ENCODE results near the gene ACTN4.
A peak's percentile ranks its signal among the peaks of the same experiment; 100 is the strongest.

Gene ACTN4

GRCh38 chr19:38700350-38700901 lies 53.0 kb downstream of the ACTN4 start:
- Mint-ChIP-seq H3K4me1 (peaks cover 37% of the 10 kb centered on the region), H3K27ac (peak overlapping the region in 1 of 2 donors; percentile 87)

GRCh38 chr19:38700902-38701454 lies 53.5 kb downstream of the ACTN4 start:
- no peak for DNase-seq
- Mint-ChIP-seq H3K4me3 (no peak overlapping the region), H3K4me1 (peaks cover 34% of the 10 kb centered on the region), H3K9me3 (no peaks in the 10 kb centered on the region), H3K27me3 (no peaks in the 10 kb centered on the region), H3K27ac (peak overlapping the region in 1 of 2 donors; percentile 15)
- ATAC-seq = no peak

More at GRCh38 chr19:38700350-38700901, 53.0 kb downstream of the ACTN4 start:
- Mint-ChIP-seq H3K27me3 (no peaks in the 10 kb centered on the region), H3K4me3 (no peak overlapping the region), H3K9me3 (no peaks in the 10 kb centered on the region)
- DNase-seq (no peak), ATAC-seq (no peak)

- Mint-ChIP-seq H3K4me1 (peaks cover 30% of the 10 kb centered on the region), H3K27me3 (no peaks in the 10 kb centered on the region), H3K4me3 (no peak overlapping the region), H3K9me3 (no peaks in the 10 kb centered on the region), H3K27ac (no peak overlapping the region)
- no peak for DNase-seq
- no peak for ATAC-seq
These were observed 54.1 kb downstream of the ACTN4 start for GRCh38 chr19:38701455-38702063.

- ATAC-seq (no peak), DNase-seq (no peak)
- Mint-ChIP-seq H3K4me1 (peaks cover 23% of the 10 kb centered on the region), H3K4me3 (no peak overlapping the region), H3K27ac (peak overlapping the region in 1 of 2 donors; percentile 42), H3K27me3 (no peaks in the 10 kb centered on the region), H3K9me3 (no peaks in the 10 kb centered on the region)
These were observed 54.8 kb downstream of the ACTN4 start for GRCh38 chr19:38702278-38702677.

- Mint-ChIP-seq H3K27ac (no peak overlapping the region), H3K4me3 (no peak overlapping the region), H3K27me3 (no peaks in the 10 kb centered on the region), H3K4me1 (peaks cover 16% of the 10 kb centered on the region), H3K9me3 (no peaks in the 10 kb centered on the region)
- ATAC-seq (no peak), DNase-seq (no peak)
These were observed 56.1 kb downstream of the ACTN4 start for GRCh38 chr19:38703509-38703908.

GRCh38 chr19:38704488-38705026 lies 57.1 kb downstream of the ACTN4 start:
- Mint-ChIP-seq H3K27ac (no peak overlapping the region), H3K27me3 (no peaks in the 10 kb centered on the region), H3K4me1 (peaks cover 6% of the 10 kb centered on the region), H3K4me3 (no peak overlapping the region), H3K9me3 (no peaks in the 10 kb centered on the region)
- DNase-seq (no peak), ATAC-seq (no peak)

- Mint-ChIP-seq H3K9me3 (no peaks in the 10 kb centered on the region), H3K27ac (no peak overlapping the region), H3K4me3 (no peak overlapping the region), H3K27me3 (no peaks in the 10 kb centered on the region), H3K4me1 (peaks cover 4% of the 10 kb centered on the region)
- ATAC-seq (no peak), DNase-seq (no peak)
These were observed 58.0 kb downstream of the ACTN4 start for GRCh38 chr19:38705197-38706019.

- Mint-ChIP-seq H3K4me3 (no peak overlapping the region), H3K4me1 (peaks cover 4% of the 10 kb centered on the region), H3K27me3 (no peaks in the 10 kb centered on the region), H3K9me3 (no peaks in the 10 kb centered on the region), H3K27ac (peak overlapping the region in 1 of 2 donors; percentile 13)
- no peak for DNase-seq
- no peak for ATAC-seq
These were observed 59.5 kb downstream of the ACTN4 start for GRCh38 chr19:38706792-38707511.

GRCh38 chr19:38707512-38708114 lies 60.2 kb downstream of the ACTN4 start:
- H3K9me3 Mint-ChIP-seq = no peaks in the 10 kb centered on the region
- DNase-seq (no peak), ATAC-seq (no peak)
- H3K4me3 Mint-ChIP-seq = no peak overlapping the region
- H3K27me3 Mint-ChIP-seq = no peaks in the 10 kb centered on the region
- H3K27ac Mint-ChIP-seq = no peak overlapping the region
- H3K4me1 Mint-ChIP-seq = peaks cover 4% of the 10 kb centered on the region

- Mint-ChIP-seq H3K4me1 (peaks cover 4% of the 10 kb centered on the region), H3K4me3 (no peak overlapping the region), H3K27ac (peak overlapping the region in 1 of 2 donors; percentile 25), H3K9me3 (no peaks in the 10 kb centered on the region), H3K27me3 (no peaks in the 10 kb centered on the region)
- DNase-seq (no peak), ATAC-seq (no peak)
These were observed 61.1 kb downstream of the ACTN4 start for GRCh38 chr19:38708413-38709024.

- Mint-ChIP-seq H3K4me3 (no peak overlapping the region), H3K27ac (peak overlapping the region in 1 of 2 donors; percentile 83), H3K27me3 (no peaks in the 10 kb centered on the region), H3K9me3 (no peaks in the 10 kb centered on the region), H3K4me1 (peaks cover 4% of the 10 kb centered on the region)
- DNase-seq (no peak), ATAC-seq (no peak)
These were observed 61.7 kb downstream of the ACTN4 start for GRCh38 chr19:38709119-38709518.

- peak overlapping the region in 1 of 2 donors; percentile 83 for H3K27ac Mint-ChIP-seq
- no peak overlapping the region for H3K4me3 Mint-ChIP-seq
- DNase-seq (no peak), ATAC-seq (no peak)
- no peaks in the 10 kb centered on the region for H3K27me3 Mint-ChIP-seq
- peaks cover 4% of the 10 kb centered on the region for H3K4me1 Mint-ChIP-seq
- H3K9me3 Mint-ChIP-seq = no peaks in the 10 kb centered on the region
These were observed 62.4 kb downstream of the ACTN4 start for GRCh38 chr19:38709671-38710415.

- no peak overlapping the region for H3K27ac Mint-ChIP-seq
- ATAC-seq = no peak
- peaks cover 4% of the 10 kb centered on the region for H3K4me1 Mint-ChIP-seq
These were observed 62.9 kb downstream of the ACTN4 start for GRCh38 chr19:38710416-38710702.

More at GRCh38 chr19:38710416-38710702, 62.9 kb downstream of the ACTN4 start:
- no peak for DNase-seq
- Mint-ChIP-seq H3K9me3 (no peaks in the 10 kb centered on the region), H3K27me3 (no peaks in the 10 kb centered on the region), H3K4me3 (no peak overlapping the region)

Measured in stimulated activated naive CD8-positive, alpha-beta T cell treated with anti-CD3 and anti-CD28 coated beads, Interleukin-15, amount 100 ng/mL, for 72 hours (primary cell).